Bone marrow (tissue), 2 donors: ENCODE measurements around the gene RAB40C.

ENCODE experiments used
- DNase-seq, 2 donors: peaks; one replicate each; lab custom pipeline; 2025; lab: John Stamatoyannopoulos, UW

The RAB40C gene

GRCh38 chr16:617855-618254 lies 28.0 kb downstream of the RAB40C start:
- DNase-seq, result no peak

DNA sequence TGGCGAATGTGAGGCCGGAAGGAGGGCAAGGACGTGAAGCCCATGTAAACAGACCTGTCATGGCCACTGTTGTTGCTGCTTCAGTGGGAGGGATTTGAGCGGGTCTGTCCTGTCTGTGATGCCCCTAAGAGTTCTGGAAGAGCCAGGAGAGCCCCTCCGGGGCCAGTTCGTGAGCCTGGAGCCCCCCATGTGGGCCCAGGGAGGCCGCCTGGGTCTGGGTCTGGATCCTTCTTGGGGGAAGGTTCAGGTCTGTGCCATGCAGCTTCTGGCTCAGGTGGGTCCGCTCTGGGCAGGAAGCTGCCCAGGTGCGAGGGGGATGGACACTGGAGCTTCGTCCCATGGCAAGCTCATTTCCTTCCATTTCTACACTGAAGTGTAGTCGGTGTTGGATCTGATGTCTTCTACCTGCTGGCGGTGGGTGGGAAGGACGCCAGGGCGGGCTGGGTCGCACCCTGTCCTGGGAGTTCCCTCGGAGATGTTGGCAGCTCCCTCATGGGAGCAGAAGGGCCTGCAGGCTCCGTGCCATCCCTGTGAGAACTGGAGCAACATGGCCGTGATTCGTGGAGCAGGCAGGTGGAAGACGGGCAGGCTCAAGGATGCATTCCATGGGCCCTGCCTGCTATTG lies 29.7 kb downstream of the RAB40C start:
- no peak for DNase-seq

- DNase-seq, result no peak
Measured at GRCh38 chr16:620700-621525, 31.0 kb downstream of the RAB40C start.

DNA sequence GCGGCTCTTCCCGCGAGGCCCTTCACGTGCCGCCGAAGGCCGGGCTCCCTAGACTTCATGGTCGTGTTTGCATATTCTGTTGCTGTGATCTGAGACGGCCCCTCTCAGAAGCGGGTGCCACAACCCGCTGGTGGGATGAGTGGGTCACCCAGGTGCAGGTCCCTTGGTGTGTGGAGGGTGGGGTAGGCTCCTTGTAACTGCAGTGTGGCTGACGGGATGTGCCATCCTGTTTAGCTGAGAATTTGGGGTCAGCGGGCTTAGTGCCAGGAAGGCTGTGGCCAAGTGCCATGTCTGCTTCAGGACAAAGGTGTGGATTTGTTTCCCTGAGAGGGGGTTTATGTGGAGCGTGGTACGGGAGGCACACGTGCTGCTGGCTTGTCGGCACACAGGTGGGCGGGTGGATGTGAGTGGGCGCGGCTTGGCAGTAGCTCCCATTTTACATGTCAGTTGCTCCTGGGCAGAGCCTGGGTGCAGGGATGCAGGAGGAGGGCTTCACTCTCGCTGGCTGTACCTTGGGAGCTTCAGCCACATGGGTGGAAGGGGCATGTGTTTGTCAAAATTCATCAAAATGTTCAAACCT lies 31.8 kb downstream of the RAB40C start:
- DNase-seq, result no peak

GRCh38 chr16:622920-623280 lies 33.0 kb downstream of the RAB40C start:
- no peak for DNase-seq

- no peak for DNase-seq
Measured at GRCh38 chr16:624526-625070, 34.7 kb downstream of the RAB40C start.

DNA sequence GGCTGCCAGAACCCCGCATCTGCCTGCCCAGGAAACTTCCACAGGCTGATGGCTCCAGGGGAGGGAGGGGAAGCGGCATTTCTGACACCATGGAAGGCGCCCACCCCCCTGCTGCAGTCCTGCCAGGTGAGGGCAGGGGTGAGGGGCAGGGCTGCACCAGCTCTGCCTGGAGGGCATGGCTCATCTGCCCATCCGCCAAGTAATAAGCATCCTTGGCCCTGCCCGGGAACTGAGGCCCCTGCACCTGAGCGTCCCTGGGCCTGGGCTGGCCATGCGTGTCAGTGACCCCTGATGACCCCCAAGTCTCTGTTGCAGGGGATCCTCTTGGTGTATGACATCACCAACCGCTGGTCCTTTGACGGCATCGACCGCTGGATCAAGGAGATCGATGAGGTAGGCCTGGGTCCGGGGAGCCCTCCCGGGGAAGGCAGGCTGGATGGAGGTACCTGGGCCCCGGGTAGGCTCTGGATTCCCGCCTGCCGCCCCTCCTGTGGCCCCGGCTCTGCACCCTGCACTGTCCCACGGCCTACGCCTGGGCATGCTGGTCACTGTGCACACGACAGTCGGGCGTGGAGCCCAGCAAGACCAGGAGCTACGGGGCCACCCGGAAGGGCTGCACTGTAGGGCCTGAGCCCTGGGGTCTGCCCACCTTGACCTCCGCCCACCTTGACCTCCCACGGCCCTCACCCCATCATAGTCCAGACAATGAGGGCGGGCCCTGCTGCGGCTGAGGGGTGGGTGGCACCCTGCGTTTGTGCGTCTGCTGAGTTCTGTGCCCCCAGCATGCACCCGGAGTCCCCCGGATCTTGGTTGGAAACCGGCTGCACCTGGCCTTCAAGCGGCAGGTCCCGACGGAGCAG lies 35.5 kb downstream of the RAB40C start:
- no peak for DNase-seq

GRCh38 chr16:625977-626765 lies 36.3 kb downstream of the RAB40C start:
- DNase-seq, result no peak

GRCh38 chr16:626787-627453 lies 37.1 kb downstream of the RAB40C start:
- DNase-seq, result no peak

DNA sequence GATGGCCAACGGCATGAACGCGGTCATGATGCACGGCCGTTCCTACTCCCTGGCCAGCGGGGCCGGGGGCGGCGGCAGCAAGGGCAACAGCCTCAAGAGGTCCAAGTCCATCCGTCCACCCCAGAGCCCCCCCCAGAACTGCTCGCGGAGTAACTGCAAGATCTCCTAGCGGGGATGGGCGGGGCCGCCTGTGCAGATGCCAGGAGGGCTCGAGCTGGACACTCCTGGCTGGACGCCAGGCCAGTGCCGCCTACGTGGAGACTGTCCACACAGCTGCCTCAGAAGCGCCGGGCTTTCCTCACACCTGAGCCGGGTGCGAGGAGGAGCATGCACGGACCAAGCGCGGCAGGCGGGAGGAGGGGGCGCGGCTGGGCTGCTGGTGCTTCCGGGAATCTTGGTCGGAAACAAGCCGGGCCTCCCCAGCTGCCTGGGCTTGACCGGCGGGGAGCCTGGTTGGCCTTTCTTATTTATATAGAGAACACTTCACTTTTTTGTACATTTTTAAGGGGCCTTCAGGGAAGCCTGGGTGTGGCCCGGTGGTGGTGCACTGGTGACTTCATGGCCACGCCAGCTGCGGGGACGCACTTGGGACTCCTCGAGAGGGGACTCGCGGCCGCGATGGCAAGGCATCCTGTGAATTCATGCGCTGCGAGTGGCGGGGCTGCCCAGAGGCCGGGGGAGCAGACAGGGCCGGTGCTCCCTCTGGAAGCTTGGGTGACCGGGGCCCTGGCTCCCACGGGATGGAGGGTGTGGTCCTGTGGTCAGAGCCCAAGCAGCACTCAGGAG lies 37.8 kb downstream of the RAB40C start:
- no peak for DNase-seq

DNA sequence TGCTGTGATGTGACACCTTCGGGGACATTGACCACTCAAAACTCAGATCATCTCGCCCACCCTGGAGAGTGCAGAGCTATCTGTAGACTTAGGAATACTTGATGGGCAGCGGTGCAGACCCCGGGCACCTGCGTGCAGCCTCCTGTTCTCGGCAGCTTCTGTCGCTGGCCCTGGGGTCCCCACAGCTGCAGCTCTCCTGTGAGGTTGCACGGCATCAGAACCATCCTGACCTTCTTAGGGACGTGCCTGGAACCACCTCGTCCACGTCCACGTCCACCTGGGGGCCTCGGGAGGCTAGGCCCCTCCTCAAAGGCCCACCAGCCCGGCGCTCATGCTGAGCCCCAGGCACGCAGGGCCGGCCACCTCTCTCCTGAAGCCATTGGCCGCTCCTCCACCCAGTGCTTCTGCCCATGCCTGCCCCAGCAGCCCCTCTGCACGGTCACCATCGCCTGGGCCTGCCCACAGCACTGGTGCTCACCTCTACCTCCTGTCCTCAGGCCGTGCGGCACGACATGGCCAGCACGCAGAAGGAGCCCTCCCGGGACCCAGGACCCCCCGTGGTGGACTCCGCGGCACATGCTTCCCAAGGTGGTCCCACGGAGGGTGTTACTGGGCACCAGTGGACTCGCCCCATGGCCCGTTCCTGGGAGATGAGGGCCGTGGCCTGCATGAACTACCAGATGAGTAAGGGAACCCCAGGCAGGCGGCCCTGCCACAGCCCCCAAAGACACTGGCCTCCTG lies 38.6 kb downstream of the RAB40C start:
- no peak for DNase-seq

DNA sequence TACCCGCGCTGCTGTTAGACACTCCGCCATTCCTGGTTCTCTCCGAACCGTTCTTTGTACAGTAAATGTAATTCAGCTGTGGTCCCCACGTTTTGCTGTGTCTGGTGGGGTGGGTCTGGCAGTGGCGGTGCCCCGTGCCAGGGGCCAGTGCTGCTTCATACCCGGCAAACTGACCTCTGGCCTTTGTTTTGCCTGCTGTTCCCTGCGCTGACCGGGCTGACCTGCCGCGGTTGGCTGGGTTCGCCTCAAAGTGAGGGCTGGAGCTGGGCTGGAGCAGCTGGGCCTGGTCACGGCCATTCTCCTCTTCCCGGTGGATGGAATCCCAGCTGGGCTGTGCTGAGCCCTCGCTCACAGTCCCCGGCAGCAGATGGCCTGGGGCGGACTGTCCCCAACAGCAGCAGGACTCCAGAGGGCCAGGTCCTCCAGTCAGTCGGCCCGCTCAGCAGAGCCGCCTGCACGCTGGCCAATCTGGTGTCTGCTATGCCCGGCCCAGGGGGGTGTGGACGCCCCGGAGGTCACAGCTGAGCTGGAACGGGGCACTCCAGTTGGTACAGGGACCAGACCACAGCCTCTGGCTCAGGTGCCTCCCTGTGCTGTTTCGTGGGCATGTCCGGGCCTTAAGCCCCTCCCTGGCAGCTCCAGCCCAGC lies 39.4 kb downstream of the RAB40C start:
- DNase-seq, result no peak

GRCh38 chr16:629833-630248 lies 40.0 kb downstream of the RAB40C start:
- DNase-seq, result no peak

DNA sequence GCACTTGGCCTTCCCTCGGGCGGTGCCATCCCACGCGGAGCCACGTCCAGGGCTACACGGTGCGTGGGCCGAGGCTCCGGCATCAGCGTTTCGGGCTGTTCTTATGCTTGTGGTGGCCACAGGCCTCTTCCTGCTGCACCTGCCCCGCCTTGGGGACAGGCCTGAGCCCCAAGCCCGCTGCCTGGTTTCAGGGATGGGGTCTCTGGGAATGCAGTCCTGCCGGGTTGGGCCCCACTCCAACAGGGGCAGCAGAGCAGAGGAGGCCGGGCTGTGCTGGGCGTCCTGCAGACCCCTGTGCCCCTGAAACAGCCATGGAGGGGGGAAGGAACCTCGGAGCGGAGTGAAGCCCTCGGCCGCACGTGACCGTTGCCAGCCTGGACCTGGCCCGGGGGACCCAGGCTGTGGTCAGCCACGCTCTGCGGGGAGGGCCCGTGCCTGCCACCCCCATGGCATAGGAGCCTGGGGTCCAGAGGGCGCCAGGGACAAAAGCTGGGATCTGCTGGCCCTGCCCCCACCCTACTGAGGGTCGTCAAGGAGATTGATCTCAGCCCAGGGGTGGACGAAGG lies 40.5 kb downstream of the RAB40C start:
- DNase-seq, result no peak

DNA sequence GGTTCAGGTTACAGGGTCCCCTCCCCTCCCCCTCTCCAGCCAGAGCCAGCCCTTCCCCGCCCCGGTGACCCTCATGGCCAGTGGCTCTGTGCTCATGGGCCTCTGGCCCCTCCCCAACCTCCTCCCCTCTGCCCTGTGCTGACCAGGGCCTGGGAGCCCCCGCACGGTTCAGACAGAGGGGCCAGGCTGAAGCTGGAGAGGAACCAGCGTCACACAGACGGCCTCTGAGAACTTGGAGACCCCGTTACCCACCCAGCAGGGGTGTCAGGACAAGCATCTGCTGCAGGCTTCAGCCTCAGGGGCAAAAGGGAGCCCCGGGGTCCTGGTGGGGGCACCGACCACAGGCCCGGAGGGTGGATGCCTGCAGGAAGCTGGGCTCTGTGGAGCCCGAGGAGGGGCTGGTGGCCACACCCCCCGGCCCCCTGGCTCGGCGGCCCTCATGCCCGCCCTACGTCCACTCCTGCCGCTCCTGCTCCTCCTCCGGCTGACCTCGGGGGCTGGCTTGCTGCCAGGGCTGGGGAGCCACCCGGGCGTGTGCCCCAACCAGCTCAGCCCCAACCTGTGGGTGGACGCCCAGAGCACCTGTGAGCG lies 41.0 kb downstream of the RAB40C start, which contains the start of gene WFIKKN1:
WFIKKN1 (plus strand) TSS at position 171 of the 591 bp plus-strand sequence; CDS start at position 440, 269 bp downstream.
- DNase-seq, result no peak

- no peak for DNase-seq
Measured at GRCh38 chr16:631808-632358, 42.0 kb downstream of the RAB40C start.
